Measurements from ENCODE around the gene TRPV3.
"Not testable (repeated sequence)": the region's sequence is repeated elsewhere in the genome, so short reads cannot be mapped to it uniquely, and the experiment has no call there.

The TRPV3 gene

DNA sequence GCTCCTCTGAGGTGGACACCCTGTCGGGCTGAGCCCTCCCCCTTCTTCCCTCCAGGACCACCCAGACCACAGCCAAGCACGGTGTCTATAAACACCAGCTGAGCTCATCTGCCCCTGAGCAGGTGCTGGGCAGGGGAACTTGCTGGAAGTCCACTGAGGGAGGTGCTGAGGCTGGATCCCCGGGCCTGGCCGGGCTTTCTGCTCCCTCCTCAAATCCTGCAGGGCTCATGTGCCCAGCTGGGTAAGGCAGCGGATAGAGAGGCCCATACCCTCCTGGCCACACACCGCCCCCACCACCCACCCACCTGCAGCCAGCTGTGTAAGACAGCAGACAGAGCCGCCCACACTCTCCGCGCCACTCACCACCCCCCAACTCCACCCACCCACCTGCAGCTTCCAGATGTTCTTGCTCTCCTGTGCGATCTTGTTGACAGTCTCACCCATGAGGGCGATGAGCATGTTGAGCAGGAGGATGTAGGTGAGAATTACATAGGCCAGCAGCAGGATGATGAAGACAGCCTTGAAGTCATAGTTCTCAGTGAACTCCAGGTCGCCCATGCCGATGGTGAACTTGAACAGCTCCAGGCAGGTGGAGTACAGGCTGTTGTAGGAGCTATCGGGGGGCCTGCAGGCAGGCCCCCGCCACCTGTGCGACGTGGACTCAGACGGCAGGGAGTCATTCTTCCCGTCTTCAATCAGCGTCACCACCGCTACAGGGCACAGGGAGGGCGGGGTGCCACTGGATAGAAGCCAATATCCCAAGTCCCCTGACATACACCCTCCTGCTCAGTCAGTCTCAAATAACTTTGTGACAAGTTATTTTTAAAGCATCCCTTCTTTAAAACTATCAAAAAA is 15.9 kb upstream of the TRPV3 start:
- no peak for DNase-seq

DNA sequence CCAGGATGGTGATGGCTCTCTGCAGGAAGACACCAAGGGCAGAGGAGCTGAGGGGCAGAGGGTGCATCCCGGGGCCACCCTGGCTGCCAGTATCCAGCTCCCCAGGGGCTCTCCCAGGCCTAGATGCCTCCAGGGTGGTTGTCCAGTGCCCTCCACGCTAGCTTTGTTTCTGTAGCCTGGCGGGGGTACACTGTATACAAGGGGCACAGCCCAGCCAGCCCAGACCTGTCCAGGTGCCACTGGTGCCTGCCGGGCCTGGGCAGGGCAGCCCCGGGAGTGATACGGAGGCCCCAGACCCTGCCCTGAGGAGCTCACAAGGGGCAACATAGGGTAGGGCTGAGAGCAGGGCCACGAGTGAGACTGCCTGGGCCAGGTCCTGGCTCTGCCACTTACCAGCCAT is 14.6 kb upstream of the TRPV3 start:
- no peak for DNase-seq

DNA sequence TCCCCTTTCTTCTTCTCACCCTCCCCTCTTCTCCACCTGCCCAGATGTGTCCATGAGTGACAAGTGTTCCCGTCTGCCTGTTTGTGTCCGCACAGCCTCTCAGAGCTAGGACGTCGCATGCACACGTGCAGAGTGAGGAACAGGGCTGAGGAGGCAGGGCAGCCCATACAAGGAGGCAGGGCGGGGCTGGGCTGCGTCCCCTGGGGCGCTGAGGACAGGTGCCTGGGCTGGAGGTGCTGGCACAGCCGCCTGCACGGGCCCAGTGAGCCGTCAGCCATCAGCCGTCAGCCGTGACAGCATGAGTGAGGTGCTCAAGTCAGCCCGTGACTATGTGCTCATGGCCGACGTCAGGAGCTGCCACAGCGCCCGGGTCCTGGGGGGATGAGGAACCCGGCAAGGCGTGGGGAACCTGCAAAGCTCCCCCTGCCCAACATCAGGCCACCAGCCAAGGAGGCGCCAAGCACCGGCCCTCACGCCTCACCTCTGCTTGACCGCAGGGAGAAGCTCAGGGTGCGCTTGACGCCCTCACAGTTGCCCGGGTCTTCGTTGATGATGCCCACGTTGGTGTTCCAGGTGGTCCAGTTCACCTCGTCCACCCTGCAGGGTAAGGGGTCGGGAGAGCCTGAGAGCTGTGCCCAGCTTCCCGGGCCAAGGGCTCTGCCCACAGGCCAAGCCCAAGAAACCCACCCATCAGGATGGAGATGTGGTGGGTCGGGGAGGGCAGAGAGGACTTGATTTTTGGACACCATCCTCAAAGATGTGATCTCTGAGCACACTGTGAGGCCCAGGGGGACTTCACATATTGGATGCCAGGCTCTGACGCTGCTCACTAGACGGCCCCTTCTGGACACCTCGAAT is 13.7 kb upstream of the TRPV3 start:
- DNase-seq = no peak

DNA sequence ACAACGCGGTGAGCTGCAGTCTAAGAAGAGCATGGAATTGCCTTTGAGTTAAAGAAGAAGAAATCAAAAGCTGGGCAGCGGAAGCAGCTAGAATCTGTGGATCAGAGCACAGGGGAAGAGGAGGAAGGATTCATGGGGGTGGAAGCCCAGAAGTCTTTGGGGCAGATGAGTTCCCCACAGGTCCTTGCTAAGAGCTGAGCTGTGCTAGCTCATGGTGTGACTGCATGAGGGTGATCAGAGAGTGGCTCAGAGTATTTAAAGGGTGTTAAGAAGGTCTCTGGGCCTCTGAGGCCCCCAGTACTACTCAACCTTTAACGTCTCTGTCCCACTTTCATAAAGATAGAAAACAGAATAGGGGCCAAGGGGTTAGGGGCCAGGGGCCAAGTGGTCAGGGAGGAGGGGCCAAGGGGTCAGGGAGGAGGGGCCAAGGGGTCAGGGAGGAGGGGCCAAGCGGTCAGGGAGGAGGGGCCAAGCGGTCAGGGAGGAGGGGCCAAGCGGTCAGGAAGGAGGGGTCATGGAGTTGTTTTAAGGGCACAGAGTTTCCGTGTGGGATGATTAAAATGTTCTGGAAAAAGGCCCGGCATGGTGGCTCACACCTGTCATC is 12.0 kb upstream of the TRPV3 start:
- no peak for DNase-seq

DNA sequence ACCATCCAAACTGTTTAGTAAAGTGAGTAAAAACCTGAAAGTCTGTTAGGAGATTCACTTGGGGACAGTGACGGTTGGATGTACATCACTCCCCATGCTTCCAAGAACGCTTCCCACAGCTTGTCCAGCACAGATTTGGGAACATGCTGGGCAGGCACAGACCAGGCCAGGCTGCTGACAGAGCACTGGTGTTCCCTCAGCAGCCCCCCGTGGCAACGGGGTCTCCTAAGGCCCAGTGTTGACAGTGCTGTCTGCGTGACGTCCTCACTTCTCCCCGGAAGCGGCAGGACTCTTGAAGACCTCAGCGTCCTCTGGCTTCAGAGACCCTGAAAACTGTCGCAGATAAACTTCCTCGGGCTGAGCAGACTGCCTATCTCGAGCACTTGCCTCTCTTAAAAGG is 8.9 kb upstream of the TRPV3 start:
- DNase-seq = no peak

DNA sequence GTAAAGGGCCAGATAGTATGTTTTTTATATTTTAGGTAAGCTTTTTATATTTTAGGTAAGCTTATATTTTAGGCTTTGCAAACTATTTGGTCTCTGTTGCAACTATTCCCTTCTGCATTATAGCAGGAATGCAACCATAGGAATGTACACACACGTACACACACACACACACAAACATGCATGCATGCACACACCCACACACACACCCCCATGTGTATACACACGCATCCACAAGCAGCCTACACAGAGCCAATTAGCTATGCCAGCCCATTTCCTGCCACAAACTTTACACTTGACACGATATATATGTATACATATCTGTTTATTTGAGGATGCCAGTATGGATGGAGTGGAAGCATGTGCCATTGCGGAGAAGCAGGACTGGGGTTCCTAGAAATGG is 7.5 kb upstream of the TRPV3 start:
- DNase-seq = no peak

DNA sequence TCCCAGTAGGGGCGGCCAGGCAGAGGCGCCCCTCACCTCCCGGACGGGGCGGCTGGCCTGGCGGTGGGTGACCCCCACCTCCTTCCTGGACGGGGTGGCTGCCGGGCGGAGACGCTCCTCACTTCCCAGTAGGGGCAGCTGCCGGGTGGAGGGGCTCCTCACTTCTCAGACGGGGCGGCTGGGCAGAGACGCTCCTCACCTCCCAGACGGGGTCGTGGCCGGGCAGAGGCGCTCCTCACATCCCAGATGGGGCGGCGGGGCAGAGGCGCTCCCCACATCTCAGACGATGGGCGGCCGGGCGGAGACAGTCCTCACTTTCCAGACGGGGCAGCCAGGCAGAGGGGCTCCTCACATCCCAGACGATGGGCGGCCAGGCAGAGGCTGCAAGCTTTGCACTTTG is 6.6 kb upstream of the TRPV3 start:
- not testable (repeated sequence) for DNase-seq

DNA sequence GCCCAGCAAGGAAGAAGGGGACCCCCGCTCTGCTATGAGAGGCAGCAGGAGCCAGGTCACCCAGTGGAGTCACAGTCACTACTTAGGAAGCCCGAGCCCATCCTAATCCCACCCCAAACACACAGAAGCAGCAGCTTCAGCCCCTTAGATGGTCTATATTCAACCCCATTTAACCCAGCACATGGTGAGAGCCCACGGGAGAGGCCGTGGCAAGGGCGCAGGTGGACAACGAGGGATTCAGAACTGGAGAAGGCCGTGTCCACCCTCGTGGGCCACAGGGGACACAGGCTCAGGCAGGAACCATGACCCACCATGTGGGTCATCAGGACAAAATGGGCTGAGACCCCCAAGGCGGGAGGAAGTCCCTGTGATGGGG is 1.6 kb upstream of the TRPV3 start:
- no peak for DNase-seq

DNA sequence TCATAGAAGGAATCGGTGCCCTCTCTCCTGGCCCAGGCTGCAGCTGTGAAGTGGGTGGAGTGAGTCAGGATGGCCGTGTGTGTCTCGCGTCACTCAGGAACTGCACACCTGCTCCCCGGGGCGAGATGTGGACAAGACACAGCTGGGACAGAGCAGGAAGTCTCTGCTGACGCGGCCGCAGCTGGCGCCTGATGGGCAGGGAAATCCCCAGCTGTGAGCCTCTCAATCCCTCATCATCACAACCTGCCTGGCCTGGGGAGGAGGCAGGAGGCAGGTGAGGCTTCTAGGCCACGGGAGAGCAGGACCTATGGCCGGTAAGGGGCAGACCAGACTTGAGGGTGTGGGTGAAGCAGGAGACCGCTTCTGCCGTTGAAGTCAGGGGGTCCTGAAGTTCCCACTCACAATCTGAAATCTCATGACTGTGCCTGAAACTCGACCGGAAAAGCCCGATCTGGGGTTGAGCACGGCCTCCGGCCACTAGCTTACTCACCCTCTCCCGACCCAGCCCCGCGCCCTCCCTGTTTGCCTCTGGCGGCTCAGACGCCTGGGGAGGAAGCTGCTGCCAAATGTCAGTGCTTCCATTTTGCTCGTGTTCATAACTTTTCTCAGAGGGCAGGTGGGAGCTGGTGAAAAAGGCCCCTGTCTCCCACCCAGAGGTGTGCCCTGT is 1.1 kb upstream of the TRPV3 start:
- DNase-seq = no peak

DNA sequence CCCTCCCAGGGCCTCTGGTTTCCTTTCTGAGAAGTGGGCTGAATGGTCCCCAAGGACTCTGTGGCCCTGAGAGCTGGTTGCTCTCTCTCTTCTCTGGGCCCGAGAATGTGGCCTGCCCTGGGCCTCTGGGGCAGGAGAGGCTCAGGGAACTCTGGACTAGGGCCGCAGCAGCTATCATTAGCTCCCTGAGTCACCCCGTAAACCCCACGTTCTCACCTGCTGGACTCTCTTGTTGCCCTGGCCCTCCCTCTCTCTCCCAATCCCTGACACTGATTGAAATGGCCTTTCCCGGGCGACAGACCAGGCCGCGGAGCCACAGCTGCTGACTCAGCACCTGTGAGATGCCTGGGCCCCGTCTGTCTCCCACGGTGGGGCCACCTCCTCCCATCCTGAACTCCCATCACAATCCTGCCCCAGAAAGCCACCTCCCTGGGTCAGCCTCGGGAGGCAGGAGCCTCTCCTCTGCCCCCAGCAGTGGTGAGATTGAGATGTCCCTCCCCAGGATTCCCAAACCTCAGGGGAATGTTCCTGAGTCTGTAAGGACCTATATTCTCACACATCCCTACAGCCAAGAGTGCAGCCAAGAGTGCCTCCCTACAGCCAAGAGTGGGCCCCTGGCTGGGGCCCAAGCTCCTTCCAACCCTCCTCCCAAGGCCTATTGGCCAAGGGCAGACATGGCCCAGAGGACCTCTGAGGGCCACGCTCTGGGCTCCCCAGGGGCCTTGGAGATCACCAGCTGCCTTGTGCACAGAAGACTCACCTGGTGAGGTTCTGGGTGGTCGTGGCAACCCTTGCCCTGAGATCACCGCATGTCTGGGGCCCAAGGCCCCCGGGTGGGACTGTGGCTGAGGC is 470 bp downstream of the TRPV3 start:
- DNase-seq = no peak

DNA sequence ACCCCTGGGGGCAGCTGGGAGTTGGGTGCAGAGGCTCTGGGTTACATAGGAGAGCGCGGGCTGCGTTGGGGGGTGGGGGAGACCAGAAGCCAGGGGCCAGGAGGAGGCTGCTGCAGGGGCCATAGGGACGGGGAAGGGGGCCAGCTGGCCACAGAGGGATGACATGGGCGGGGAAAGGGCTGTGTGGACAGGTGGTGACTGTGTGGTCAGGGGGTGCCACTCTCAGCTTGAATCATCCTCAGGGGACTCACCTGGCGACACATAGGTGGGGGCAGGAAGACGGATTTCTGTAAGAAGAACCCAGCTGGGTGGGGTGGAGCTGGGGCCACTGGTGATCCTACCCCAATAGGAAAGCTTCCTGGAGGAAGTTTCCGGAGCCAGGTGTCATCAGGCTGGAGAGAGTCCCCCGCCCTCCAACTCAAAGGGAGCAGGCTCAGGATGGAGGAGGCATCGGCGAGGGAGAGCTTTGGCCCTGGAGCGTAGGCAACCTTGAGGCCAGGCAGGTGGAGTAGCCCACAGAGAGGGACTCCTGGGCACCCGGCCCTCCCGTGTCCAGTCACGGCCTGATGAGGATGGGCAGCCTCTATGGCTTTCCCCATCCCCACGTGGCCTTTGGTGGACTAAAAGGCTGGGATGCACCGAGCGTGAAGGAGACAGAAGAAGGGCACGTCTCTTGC is 1.2 kb downstream of the TRPV3 start:
- DNase-seq = no peak

DNA sequence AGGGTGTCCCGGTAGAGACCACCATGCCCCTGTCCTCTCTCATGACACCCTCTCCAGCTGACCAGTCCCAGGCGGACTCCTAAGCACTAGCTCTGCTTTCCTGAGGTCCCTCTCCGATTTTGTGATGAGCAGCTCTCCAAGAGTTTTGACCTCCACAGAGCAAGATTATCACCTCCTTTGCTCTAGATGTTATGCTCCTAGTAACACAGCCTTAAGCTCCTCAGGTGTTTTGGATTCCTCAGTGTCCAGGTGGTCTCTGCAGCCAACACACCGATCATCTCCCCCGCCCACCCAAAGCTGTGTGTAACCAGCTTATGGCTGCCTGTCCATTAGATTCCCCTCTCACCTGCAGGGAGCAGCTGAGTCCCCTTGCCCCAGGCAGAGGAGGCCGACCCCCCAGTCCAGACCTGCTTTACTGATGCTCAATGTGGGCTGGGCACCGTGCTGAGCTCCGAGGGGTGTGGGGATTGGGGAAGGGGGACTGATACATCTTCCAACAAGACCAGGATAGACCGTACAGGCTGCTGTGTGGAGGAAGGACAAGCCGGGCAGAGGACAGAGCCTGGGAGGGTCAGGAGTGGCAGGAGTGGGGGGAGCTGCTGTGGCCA is 2.3 kb downstream of the TRPV3 start:
- DNase-seq = no peak

DNA sequence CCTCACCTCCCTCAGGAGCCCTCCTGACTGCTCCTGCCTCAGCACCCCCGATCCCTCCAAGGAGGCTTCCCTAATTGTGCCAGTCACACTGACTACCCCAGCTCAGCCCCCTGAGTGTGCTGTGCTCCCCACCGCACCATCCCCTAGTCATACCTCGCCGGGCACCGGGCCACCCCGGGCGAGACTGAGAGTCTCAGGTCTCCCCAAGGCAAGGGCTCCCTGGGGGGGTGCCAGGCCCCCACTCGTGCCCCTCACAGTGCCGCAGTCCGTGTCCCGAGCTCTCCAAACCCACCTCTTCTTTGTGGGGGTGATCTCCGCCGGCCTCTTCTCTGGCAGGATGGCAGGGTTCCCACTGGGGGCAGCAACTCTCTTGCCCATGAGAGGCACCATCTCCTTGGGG is 3.2 kb downstream of the TRPV3 start:
- no peak for DNase-seq

DNA sequence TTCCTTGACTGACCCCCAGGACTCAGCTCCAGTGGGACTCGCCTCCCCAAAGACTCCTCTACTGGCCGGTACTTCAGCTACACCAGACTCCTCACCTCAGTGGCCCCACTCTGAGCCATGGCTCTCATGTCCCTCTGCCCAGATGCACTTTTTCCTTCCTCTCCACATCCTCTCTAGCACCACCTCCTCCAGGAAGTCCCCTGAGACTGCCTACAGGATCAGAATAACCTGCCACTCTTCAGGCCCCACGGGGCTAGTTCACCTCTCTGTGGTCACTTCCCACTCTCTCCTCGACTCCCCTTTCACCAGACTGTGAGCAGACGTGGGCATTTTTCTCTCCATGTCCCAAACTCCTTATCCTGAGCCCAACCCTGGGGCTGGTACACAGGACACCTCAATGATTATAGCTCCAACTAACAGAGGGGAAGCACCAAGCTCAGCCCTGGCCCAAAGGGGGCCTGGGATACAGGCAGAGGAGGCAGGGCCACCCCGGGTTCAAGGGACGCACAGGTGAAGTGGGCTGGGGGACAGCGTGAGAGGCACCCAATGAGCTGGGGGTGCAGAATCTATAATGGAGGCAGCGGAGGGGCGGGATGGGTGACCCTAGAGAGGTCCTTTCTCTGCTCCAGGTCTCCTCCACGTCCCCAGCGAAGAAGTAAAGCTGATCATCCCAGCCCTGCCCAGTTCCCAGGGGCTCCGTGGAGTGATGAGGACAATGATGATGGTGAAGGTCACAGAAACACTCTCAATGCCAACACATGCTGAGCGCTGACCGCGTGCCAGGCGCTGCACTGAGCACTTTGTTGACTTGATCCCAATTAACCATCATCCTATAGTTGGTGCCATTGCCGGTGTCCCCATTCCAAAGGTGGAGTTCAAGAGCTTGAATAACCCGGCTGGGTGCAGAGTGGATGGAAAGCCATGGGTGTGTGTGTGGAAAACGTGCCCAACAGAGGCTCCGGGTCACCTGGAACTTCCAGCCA is 3.9 kb downstream of the TRPV3 start:
- DNase-seq = no peak

DNA sequence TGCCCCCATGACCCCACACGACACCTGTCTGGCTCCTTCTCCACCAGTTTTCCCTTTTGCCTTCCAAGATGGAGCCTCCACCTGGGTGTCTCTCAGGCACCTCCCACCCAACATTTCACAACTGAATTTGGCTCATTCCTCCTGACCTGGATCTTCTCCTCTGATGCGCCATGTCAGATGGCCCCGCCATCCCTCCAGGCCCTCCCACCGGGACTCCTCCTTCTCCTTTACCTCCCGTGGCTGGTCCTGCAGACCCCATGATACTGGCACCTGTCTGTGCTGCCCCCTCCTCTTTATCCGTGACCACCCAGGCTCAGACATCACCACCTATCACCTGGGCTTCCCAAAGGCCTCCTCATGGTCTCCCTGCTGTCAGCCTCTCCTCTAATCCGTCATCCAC is 4.7 kb downstream of the TRPV3 start:
- DNase-seq = no peak

DNA sequence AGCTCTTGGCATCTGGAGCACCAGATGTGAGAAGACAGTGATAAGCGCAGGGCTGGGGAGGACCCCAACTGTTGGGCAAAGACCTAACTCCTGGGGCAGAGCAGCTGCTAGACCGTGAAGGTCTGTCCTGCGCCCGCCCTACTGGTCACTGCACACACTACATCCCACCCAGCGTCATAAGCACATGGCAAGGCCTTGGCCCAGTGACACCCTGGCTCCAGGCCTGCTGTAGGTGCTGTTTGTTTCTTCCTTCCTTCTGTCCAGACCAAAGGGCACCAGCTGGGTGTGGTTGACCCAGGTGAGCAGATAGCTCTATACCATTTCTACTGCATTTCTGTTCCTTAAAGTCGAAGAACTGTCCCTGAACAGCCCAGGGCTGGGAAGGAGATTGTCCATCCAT is 6.4 kb downstream of the TRPV3 start:
- no peak for DNase-seq

DNA sequence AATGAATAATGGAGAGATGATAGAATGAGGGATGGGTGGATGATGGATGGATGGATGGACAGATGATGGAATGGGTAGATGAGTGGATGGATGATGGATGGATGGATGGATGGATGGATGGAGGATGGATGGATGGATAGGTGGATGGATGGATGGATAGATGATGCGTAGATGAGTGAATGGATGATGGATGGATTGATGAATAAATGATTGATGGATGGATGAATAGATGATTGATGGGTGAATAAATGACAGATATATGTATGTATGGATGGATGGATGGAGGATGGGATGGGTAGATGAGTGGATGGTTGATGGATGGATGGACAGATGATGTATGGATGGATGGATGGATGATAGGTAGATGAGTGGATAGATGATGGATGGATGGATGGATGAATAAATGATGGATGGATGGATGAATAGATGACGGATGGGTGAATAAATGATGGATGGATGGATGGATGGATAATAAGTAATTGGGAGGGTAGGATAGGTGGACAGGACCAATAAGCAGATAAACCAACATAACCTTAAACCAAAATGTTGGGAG is 7.9 kb downstream of the TRPV3 start:
- DNase-seq = no peak

DNA sequence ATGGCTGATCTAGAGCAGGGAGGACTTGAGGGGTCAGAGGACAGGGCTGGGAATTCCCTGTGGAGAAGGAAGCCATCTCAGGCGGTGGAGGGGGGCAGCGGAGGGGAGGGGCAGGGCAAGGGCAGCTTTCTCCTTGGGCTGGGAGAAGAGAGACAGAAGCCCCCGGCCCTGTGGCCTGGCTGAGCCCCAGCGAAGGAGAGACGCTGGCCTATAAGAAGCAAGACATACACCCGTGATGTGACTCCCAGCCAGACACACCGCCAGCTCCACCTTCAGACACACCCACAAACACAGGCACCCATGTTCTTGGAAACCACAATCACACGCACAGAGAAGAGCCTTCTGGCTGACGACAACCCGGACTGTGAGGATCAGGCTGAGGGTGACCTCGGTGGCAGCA is 10.0 kb downstream of the TRPV3 start:
- no peak for DNase-seq

DNA sequence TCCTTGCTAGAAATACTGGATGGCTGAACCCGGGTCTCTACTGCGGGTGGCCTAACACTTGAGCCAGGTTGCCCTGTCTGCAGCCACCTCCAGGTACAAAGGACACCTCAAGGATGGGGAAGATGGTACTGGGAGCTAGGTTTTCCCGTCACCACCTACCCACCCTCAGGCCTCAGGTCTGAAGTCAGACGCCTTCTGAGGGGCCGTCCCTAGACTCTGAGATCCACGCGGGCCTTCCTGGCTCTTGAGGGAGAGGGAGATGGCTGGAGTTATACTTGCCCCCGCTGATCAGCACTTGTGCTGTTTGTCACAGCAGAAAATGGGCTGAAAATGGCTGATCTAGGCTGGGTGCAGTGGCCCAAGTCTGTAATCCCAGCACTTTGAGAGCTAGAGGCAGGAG is 10.6 kb downstream of the TRPV3 start:
- no peak for DNase-seq

DNA sequence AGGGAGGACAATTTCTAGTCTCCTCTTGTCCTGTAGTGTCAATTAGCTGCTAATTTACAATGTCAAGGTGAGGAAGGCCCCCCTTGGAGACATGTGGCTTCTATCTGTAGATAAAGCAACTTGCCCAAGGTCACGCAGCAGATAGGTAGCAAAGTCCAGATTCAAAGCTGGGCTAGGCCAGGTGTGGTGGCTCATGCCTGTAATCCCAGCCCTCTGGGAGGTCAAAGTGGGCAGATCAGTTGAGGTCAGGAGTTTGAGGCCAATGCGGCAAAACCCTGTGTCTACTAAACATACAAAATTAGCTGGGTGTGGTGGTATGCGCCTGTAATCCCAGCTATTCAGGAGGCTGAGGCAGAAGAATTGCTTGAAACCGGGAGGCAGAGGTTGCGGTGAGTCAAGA is 11.1 kb downstream of the TRPV3 start:
- no peak for DNase-seq
